22Rv1 (cell line): ENCODE data around the gene FNBP1L.
A peak's percentile ranks its signal among the peaks of the same experiment; 100 is the strongest.

ENCODE experiments used
- ZFX ChIP-seq: fragments of 450-650 bp; IDR thresholded peaks from 2 replicates; pipeline ENCODE4 v1.6.1; 2017; ENCODE audit warnings: antibody characterized with exemption, borderline replicate concordance
- TF ChIP-seq, protein P1 (sequence below): fragments of 450-650 bp; IDR thresholded peaks from 2 replicates; pipeline ENCODE4 v1.5.1; 2017; ENCODE audit warnings: mild to moderate bottlenecking

DNA sequence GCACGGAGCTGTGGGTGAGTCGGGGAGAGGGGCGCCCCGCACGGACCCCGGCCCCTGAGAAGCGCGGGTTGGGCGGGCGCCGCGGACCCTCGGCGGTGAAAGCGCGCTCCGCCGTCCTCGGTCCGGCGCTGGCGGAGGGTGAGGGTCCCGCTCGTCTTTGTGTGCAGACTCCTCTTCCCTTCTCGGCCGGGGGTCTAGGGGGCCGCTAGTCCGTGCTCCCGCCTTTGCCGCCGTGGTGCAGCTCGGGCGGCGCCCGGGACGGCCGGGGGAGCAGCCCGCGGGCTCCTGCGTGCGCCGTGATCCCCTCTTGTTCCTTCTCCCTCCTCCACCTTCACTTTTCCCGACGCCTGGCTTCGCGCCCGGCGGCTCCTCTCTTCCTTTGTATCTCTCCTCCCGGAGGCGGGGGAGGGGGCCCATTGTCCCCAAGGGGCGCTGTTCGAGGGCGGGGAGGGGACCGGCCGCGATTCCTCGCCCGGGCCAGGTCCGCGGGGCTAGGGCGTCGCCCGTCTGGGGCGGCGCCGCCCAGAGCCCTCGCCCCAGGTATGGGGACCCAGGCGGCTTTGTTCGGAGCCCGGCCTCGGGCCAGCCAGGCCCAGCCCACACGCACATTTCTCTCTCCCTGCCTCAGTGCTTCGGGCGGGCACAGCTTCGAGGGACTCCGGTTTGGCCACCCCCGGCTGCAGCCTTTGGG lies 519 bp downstream of the FNBP1L start:
- TF ChIP-seq, protein P1, sequence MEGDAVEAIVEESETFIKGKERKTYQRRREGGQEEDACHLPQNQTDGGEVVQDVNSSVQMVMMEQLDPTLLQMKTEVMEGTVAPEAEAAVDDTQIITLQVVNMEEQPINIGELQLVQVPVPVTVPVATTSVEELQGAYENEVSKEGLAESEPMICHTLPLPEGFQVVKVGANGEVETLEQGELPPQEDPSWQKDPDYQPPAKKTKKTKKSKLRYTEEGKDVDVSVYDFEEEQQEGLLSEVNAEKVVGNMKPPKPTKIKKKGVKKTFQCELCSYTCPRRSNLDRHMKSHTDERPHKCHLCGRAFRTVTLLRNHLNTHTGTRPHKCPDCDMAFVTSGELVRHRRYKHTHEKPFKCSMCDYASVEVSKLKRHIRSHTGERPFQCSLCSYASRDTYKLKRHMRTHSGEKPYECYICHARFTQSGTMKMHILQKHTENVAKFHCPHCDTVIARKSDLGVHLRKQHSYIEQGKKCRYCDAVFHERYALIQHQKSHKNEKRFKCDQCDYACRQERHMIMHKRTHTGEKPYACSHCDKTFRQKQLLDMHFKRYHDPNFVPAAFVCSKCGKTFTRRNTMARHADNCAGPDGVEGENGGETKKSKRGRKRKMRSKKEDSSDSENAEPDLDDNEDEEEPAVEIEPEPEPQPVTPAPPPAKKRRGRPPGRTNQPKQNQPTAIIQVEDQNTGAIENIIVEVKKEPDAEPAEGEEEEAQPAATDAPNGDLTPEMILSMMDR, result peak; percentile 6; the same call in 1 of the 2 replicates
- no peak for TF ChIP-seq ZFX
